ENCODE measurements around the gene NAALADL2. TPM values are rescaled to one million over a fixed set of nuclear protein-coding genes. Genes with fewer than 3 reads are reported as not detected.

NAALADL2 gene
- total RNA-seq, 2 donors from 2014 or later: 6.2 to 14.5 TPM

DNA sequence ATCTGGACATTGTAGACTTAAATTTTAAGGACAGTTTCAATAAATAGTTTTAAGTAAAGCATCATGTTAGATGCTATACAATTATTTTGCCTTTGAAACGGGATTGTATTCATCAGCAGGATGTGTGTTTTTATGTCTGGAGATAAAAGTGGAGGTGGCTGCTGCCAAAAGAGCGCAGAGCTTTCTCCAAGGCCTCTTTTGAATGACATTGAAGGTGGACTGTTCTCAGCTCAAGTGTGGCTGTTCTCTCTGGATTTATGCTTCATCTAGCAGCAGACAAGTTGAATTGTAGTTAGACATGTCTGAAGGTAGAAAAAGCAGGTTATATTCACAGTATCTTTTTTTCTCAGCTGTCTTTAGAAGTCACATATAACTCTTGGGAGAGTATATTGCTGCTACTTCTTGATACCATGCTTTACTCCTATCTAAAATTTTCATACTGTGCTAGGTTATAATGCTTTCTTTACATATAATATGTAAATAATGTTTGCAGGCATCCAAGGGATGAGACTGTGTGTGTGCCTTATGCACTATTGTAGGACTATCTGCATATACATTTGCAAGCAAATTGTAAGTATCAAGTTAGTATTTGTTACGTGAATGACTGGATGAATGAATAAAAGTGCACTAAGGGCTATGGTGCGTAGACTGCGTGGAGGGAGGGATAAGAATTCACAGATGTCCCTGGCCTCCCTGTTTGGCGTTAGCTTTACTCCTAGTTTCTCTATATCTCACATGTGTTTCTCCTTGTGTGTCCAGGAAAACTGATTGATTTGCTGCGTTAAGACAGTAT lies 340.1 kb downstream of the NAALADL2 start:
- Histone ChIP-seq H3K27ac (no peak overlapping the region), H3K27me3 (no peaks in the 10 kb centered on the region), H3K4me3 (no peak overlapping the region), H3K36me3 (replicated peaks in 1 of 2; ENCODE audit: insufficient read depth in 1 of 2, low read depth in 2 of 2) (no peaks in the 10 kb centered on the region), H3K9me3 (no peaks in the 10 kb centered on the region), H3K4me1 (no peaks in the 10 kb centered on the region)
- no peak for TF ChIP-seq POLR2A (IDR thresholded peaks at IDR 0.05)
- TF ChIP-seq, protein P1, sequence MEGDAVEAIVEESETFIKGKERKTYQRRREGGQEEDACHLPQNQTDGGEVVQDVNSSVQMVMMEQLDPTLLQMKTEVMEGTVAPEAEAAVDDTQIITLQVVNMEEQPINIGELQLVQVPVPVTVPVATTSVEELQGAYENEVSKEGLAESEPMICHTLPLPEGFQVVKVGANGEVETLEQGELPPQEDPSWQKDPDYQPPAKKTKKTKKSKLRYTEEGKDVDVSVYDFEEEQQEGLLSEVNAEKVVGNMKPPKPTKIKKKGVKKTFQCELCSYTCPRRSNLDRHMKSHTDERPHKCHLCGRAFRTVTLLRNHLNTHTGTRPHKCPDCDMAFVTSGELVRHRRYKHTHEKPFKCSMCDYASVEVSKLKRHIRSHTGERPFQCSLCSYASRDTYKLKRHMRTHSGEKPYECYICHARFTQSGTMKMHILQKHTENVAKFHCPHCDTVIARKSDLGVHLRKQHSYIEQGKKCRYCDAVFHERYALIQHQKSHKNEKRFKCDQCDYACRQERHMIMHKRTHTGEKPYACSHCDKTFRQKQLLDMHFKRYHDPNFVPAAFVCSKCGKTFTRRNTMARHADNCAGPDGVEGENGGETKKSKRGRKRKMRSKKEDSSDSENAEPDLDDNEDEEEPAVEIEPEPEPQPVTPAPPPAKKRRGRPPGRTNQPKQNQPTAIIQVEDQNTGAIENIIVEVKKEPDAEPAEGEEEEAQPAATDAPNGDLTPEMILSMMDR (IDR thresholded peaks at IDR 0.05): no peak
- intact Hi-C loops (cut with DNase I): no loop called here
- WGBS, 2 donors: 67 to 78% methylated on average over 7 of the region's 7 CpGs
- no peak for DNase-seq
- no peak for ATAC-seq

DNA sequence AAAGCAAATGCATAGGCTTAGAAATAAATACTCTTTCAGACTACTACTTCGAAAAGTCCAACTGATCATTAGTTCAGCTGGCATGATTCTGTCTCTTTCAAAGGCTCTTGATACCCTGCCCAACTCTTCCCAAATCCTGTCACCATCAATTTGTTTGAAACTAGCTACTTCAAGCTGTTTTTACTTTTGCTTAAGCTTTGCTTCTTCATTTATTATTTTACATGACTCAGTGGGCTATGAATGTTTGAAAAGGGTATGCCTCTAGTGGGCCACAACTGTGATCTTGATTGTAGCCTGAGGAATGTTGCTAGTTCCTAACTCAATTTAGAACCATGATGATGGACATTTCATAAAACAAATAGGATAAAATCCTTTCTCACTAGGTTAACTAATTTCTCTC lies 340.8 kb downstream of the NAALADL2 start:
- DNase-seq (no peak), ATAC-seq (no peak)
- intact Hi-C loops (cut with DNase I): no loop called here
- no peak overlapping the region for H3K4me3 ChIP-seq
- WGBS, 2 donors: 59 to 75% methylated on average over 1 of the region's 1 CpG
- TF ChIP-seq, protein P1 (IDR thresholded peaks at IDR 0.05): no peak
- no peak for TF ChIP-seq POLR2A (IDR thresholded peaks at IDR 0.05)
- H3K9me3 ChIP-seq: no peaks in the 10 kb centered on the region
- no peaks in the 10 kb centered on the region for H3K36me3 ChIP-seq (replicated peaks in 1 of 2; ENCODE audit: insufficient read depth in 1 of 2, low read depth in 2 of 2)
- H3K27me3 ChIP-seq: no peaks in the 10 kb centered on the region
- no peak overlapping the region for H3K27ac ChIP-seq
- no peaks in the 10 kb centered on the region for H3K4me1 ChIP-seq

- H3K4me3 ChIP-seq: no peak overlapping the region
- H3K27ac ChIP-seq: no peak overlapping the region
- DNase-seq (no peak), ATAC-seq (no peak)
- H3K36me3 ChIP-seq (replicated peaks in 1 of 2; ENCODE audit: insufficient read depth in 1 of 2, low read depth in 2 of 2): no peaks in the 10 kb centered on the region
- WGBS, 2 donors: 57 to 61% methylated on average over 2 of the region's 2 CpGs
- no peaks in the 10 kb centered on the region for H3K27me3 ChIP-seq
- intact Hi-C loops (cut with DNase I): no loop called here
- H3K4me1 ChIP-seq: no peaks in the 10 kb centered on the region
- TF ChIP-seq, protein P1 (IDR thresholded peaks at IDR 0.05): no peak
- TF ChIP-seq POLR2A (IDR thresholded peaks at IDR 0.05): no peak
- H3K9me3 ChIP-seq: no peaks in the 10 kb centered on the region
These were observed 341.4 kb downstream of the NAALADL2 start for GRCh38 chr3:175200391-175201095.

GRCh38 chr3:175207361-175207760 lies 348.2 kb downstream of the NAALADL2 start:
- Histone ChIP-seq H3K27me3 (no peaks in the 10 kb centered on the region), H3K27ac (no peak overlapping the region), H3K9me3 (no peaks in the 10 kb centered on the region), H3K4me3 (no peak overlapping the region), H3K36me3 (replicated peaks in 1 of 2; ENCODE audit: insufficient read depth in 1 of 2, low read depth in 2 of 2) (no peaks in the 10 kb centered on the region), H3K4me1 (no peaks in the 10 kb centered on the region)
- intact Hi-C loops (cut with DNase I): no loop called here
- TF ChIP-seq, protein P1 (IDR thresholded peaks at IDR 0.05): no peak
- no peak for TF ChIP-seq POLR2A (IDR thresholded peaks at IDR 0.05)
- 60 to 79% methylated on average over 3 of the region's 3 CpGs for WGBS, 2 donors
- DNase-seq: no peak
- no peak for ATAC-seq

All from body of pancreas (tissue), 4 donors.